Coronary artery (tissue), 2 donors: ENCODE data around the gene TMPRSS13.
A peak's percentile ranks its signal among the peaks of the same experiment; 100 is the strongest.

Experiments
- DNase-seq: peaks from one replicate; pipeline ENCODE4 v3.0.0-alpha.2; 2017; ENCODE audit warnings: low spot score
- H3K27ac ChIP-seq, 2 donors: fragments of 200-600 bp; sonication (generic); one replicate each; pipeline ENCODE4 v1.5.1; 2016 to 2019
- H3K4me3 ChIP-seq: fragments of 200-600 bp; sonication (generic); 2 replicates; pipeline ENCODE4 v1.5.1; 2016; ENCODE audit warnings: mild to moderate bottlenecking, moderate library complexity
- TF ChIP-seq, protein P1 (sequence below): fragments of 200-600 bp; sonication (generic); IDR thresholded peaks from one replicate; pipeline ENCODE4 v1.5.1; 2019; ENCODE audit warnings: antibody characterized with exemption

The TMPRSS13 gene

GRCh38 chr11:117932947-117933346, 3.7 kb upstream of the TMPRSS13 start:
- peak; percentile 1 for DNase-seq
- TF ChIP-seq, protein P1, sequence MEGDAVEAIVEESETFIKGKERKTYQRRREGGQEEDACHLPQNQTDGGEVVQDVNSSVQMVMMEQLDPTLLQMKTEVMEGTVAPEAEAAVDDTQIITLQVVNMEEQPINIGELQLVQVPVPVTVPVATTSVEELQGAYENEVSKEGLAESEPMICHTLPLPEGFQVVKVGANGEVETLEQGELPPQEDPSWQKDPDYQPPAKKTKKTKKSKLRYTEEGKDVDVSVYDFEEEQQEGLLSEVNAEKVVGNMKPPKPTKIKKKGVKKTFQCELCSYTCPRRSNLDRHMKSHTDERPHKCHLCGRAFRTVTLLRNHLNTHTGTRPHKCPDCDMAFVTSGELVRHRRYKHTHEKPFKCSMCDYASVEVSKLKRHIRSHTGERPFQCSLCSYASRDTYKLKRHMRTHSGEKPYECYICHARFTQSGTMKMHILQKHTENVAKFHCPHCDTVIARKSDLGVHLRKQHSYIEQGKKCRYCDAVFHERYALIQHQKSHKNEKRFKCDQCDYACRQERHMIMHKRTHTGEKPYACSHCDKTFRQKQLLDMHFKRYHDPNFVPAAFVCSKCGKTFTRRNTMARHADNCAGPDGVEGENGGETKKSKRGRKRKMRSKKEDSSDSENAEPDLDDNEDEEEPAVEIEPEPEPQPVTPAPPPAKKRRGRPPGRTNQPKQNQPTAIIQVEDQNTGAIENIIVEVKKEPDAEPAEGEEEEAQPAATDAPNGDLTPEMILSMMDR: no peak

DNA sequence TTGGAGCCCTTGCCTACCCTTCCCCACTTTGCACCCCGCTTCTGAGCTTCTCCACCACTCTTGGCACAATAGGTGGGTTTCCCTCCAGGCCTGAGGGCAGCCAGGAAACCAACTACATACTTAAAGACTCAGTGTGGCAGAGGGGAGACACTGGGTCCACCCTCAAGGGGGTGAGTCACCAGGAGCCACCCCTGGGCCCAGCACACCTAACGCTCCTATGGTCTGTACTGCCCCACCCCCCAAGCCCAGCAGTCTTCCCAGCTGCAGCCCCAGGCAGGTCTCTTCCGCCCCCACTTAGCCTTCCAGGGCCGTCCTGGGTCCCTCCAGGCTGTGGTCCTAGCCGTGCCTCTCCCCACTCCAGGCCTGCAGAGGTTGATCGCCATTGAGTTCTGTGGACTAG, 3.2 kb upstream of the TMPRSS13 start:
- H3K27ac ChIP-seq: no peak overlapping the region
- peak; percentile 67 for DNase-seq

More at GRCh38 chr11:117932947-117933346, 3.7 kb upstream of the TMPRSS13 start:
- no peak overlapping the region for H3K27ac ChIP-seq
- H3K4me3 ChIP-seq: no peak overlapping the region

GRCh38 chr11:117931971-117932370, 2.8 kb upstream of the TMPRSS13 start:
- DNase-seq: no peak
- Histone ChIP-seq H3K27ac (no peak overlapping the region), H3K4me3 (no peak overlapping the region)
- TF ChIP-seq, protein P1: no peak

More for the DNA sequence above, 3.2 kb upstream of the TMPRSS13 start:
- H3K4me3 ChIP-seq: no peak overlapping the region
- TF ChIP-seq, protein P1: no peak

- TF ChIP-seq, protein P1: no peak
- Histone ChIP-seq H3K27ac (no peak overlapping the region), H3K4me3 (no peak overlapping the region)
- no peak for DNase-seq
These were observed 2.2 kb upstream of the TMPRSS13 start for GRCh38 chr11:117931331-117931950.

GRCh38 chr11:117930668-117931330, 1.6 kb upstream of the TMPRSS13 start:
- no peak overlapping the region for H3K27ac ChIP-seq
- no peak overlapping the region for H3K4me3 ChIP-seq
- DNase-seq: no peak
- TF ChIP-seq, protein P1: no peak

- no peak overlapping the region for H3K4me3 ChIP-seq
- no peak overlapping the region for H3K27ac ChIP-seq
- TF ChIP-seq, protein P1: no peak
- no peak for DNase-seq
These were observed 841 bp upstream of the TMPRSS13 start for GRCh38 chr11:117929916-117930570.
